NCI-H2107 treated with DMSO at 0.1 percent for 48 hours (cell line): ENCODE measurements around the gene CSTF1.
"Not testable (repeated sequence)": the region's sequence is repeated elsewhere in the genome, so short reads cannot be mapped to it uniquely, and the experiment has no call there.

Source experiments
- DNase-seq: peaks from one replicate; lab custom pipeline; 2025; ENCODE audit not compliant: unreplicated experiment; lab: John Stamatoyannopoulos, UW

CSTF1 gene

DNA sequence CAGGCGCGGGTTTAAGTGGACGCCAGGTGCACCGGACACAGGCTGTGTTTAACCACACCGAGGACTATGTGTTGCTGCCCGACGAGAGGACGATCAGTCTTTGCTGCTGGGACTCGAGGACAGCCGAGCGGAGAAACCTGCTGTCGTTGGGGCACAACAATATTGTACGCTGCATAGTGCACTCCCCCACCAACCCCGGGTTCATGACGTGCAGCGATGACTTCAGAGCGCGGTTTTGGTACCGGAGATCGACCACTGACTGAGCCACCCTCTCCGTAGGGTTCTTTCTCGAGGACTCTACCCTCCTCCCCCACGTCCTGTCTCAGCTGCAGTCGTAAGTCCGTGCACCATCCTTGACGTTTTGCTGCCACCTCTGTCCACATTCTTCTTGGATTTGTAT is 11.0 kb downstream of the CSTF1 start:
- no peak for DNase-seq

DNA sequence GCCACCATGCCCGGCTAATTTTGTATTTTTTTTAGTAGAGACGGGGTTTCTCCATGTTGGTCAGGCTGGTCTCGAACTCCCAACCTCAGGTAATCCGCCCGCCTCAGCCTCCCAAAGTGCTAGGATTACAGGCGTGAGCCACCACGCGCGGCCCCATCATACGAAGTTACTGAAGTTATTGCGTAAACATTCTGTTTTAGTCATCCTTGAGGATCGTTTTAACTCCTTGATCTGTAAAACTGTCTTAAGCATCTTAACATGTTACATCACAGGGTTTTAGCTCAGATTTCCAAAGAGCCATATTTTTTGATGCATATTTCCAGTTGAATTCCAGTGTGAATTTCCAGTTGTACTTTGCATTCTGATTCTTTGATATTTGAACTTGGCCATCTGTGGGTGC is 12.9 kb downstream of the CSTF1 start:
- not testable (repeated sequence) for DNase-seq

DNA sequence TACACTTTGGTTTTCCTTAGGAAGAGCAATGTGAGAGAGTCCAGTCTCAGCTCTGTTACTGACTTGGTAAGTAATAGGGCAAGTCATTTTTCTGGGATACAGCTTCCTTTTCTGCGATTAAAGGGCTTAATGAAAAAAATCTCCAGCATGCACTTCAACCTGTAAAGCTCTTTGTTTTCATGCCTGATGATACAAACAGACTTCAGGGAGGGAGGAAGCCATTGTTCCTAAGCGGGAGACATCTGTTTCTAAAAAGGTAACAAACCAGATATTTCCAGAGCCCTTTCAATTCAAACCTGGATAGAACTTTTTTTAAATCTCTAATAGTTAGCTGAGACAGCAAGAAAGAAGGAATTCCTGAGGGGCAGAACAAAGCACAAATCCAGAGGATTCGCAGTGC is 14.5 kb downstream of the CSTF1 start:
- DNase-seq, result no peak

DNA sequence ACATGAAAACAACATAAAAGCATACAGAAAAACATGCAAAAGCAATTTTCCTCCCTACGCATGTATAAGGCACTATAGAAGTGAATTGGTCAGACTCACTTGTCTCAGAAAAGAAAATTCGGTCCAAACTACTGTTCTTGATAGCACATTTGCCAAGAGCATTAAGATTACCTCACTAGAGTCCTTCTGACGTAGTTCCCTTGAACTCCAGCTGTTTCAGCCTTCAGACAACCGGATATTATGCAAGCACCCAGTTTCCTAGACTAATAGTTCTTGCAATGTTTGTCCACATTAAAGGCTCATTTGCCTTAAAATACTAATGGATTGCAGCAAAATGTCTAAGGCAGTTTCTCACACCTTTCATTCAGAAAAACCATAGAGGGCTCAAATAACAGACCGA is 17.1 kb downstream of the CSTF1 start:
- no peak for DNase-seq

DNA sequence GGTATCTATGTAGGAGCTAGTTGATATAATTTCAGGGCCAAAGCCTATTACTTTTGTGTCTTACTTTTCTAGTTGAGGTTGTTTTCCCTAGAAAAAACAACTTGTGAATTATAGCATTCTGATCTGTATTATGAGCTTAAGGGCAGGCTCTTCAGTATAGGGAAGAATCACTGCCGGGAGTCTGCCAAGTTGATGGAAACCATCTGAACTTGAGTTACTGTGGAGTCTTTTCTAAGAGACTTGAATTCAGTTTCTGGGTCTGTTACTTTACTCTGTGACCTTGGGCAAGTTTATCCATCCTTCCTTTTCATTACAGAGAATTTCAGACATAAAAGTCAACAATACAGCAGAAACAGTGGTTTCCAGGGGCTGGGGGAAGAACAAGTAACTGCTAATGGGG is 17.5 kb downstream of the CSTF1 start:
- DNase-seq, result no peak

DNA sequence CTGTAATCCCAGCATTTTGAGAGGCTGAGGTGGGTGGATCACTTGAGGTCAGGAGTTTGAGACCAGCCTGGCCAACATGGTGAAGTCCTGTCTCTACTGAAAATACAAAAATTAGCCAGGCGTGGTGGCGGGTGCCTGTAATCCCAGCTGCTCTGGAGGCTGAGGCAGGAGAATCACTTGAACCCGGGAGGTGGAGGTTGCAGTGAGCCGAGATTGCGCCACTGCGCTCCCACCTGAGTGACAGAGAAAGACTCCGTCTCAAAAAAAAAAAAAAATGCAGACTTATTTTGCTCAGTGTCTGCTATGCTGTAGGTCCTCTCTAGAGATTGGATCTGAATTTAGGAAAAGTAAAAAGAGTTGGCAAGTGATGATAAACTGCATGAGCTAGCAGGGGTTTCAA is 18.8 kb downstream of the CSTF1 start:
- not testable (repeated sequence) for DNase-seq

DNA sequence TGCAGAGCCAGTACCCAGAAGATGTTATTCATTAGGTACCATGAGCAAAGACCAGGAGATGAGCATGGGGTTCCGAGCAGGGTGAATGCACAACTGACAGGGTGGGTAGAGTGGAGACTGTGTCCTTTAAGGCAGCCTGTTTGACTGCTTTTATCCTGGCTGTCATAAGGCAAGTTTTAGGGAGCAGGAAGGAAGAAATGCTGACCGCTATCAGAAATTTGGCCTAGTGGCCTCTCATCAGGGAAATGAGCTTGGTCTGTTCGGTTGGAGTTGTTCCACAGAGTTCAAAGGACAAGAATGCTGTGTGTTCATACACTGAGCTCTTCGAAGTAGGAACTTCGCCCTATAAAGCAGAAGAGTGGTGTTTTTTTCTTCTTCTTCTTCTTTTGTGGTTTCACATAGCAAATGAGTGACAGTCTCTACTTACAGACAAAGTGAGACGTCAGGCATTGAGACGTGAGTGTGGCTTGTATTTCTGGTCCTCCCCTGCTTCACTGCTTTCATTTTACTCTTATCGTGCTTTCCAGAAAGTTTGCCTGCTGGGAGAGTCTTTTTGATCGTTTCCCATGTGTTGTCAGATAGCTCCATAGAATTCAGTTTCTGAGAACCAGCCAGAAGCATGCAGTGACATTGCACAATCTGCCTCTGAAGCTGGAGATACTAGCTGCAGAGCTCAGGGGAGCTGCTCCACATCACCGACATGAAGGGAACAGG is 19.5 kb downstream of the CSTF1 start, which contains the start of gene CASS4:
Gene CASS4 (plus strand): TSS at position 502 of the 714 bp plus-strand sequence. CDS start 199 bp downstream, at position 701.
- no peak for DNase-seq

DNA sequence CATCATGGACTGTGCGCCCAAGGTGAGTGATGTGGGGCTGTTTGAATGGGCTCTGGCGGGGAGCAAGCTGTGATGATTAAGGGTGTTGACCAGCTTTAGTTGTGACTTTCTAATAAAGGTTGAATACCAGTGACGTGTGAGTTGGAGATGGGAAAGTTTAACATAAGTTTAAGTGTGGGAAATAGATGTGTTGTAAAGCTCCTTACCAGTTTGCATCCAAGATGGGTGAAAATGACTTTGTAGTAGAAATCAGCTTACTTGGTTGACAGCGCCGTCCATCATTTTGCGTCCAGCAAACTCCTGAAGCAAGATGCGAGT is 20.0 kb downstream of the CSTF1 start:
- DNase-seq, result no peak

DNA sequence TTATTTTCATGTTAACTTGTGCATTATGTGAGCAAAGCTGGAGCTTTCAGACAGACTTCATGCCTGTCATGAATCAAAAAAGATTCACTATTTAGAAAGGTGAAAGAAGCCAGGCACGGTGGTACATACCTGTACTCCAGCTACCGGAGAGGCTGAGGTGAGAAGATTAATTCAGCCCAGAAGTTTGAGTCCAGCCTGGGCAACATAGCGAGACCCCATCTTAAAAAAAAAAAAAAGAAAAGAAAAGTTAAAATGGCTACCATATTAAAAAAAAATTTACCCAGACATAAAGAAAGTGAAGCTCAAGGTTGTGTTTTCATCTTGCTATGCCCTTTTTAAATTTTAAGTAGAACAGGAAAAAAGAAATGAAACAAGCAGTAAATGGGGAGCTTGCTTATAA is 20.5 kb downstream of the CSTF1 start:
- DNase-seq, result no peak

DNA sequence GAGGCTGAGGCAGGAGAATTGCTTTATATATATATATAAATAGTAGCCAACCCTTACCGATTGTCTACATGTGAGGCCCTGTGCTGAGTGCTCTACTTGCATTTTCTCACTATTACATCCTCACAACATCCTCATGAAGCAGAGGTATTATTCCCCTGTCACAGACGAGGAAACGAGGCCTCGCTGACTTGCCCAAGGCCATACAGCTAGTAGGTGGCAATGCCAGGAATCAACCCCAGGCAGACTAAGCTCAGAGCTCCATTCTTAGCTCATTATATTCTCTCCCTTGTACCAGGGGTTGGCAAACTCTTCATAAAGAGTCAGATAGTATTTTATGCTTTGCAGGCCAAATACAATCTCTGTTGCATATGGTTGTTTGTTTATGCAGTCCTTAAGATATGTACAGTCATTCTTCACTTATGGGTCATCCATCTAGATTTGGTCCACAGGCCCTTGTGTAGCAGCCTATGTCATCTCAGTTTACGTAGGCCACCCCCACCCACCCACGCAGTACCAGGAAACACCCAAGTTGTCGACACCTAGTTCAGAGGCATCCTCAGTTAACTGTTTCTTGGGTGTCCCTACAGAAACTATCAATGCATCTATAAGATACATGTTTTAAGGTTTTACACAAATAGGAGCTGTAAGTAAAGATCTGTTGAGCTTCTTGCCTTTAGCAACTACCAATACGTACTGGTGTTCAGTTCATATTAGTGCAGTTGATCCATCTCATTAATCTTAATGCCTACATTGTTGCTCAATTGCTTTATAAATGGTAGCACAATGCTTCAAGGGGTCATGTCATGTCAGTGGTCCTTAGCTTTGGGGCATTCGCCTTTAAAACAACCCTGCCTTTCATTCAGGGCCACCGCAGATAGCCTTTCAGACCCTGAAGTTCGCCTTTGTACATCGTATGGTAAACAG is 22.7 kb downstream of the CSTF1 start:
- no peak for DNase-seq

DNA sequence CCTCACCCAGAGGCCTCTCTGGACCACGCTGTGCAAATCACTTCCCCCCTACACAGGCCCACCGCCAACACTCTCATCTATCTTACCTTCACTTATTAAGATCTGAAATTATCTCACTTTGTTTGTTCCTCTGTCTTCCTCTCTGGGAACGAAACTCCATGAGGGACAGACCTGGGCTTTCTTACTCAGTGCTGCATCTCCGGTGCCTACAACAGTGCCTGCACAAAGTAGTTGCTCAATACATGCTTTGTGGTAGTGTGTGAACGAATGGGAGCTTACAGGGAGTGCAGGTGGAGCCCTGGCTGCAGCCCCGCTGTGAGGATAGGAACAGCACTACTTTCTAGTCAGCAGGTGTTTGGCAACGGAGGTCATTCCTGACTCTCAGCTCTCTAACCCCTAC is 25.0 kb downstream of the CSTF1 start:
- no peak for DNase-seq

DNA sequence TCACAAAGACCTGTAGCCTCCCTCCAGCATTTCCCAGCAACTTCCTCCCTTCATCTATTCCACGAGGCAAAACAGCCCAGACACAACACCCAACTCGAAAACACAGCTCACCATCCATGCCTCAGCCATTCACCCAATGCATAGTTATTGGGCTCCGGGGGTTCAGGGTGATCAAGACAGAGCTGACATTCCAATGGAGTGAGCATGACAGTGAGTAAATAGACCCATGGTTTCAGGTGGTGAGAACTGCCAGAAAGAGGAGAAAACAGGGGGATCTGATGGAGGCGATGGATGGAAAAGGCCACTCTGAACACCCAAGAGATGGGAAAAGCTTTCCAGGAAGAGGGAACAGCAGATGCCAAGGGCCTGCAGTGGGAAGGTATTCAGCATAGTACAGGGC is 25.5 kb downstream of the CSTF1 start:
- DNase-seq, result no peak

DNA sequence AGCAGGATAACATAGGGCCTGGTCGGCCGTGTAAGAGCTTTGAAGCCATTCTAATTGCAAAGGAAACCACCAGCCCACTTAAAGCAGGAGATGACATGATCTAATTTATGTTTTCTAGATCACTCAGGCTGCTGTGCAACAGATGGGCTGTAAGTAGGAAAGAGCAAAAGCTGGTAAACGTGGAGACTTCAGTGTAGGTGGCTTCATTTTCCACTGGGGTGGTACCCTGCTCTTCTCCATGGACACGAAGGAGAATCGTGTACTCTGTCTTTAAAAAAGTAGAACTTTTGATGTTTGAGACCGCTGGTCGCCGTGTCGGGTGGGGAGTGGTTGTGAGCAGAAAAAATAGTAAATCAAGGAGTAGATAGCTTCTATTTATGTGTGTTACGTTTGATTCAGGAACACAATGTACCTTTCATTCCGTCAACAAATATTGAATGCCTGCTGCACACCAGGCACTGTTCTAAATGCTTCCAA is 26.0 kb downstream of the CSTF1 start:
- DNase-seq, result no peak

DNA sequence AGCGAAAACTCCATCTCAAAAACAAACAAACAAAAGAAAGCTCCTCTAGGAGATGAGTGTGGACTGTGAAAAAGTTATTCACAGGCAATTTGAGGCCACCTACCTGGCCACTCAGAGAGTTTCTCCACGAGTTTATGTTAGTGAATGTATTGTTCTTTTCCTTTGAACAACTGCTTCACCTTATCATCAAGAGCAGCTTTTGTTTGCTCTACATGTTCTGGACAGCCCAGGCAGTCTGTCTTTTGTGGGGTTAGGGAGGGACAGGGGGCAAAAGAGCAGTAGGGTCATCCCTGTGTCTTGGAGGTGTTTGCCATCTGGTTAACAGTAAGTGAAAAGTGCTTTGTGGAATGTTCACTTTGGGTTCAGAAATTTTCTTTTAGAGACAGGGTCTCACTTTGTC is 27.6 kb downstream of the CSTF1 start:
- DNase-seq, result no peak

DNA sequence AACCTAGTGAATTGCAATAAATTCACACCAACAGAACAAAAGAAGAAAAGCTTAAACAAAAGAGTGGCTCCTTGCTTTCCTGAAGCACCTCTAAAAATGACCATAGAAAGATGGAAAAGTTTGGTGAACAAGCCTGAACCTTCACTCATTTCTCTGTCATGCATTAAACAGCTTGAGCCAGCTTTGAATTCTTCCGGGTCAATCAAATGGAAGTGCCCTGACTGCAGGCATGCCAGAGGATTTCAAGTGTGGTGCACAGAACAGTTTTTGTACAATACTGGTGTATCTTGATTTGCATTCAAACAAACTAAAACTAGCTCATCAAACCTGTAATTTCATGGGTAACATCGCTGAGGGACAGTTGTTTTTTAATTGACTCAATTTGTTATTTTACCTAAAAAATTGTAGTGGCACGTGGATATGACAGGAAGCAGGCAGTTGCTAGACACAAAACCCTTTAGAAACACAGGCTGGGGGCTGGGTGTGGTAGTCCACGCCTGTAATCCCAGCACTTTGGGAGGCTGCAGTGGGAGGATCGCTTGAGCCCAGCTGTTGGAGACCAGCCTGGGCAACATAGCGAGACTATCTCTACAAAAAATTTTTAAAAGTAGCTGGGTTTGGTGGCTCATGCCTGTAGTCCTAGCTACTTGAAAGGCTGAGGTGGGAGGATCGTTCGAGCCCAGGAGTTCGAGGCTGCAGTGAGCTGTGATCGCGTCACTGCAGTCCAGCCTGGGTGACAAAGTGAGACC is 28.7 kb downstream of the CSTF1 start:
- DNase-seq, result no peak

DNA sequence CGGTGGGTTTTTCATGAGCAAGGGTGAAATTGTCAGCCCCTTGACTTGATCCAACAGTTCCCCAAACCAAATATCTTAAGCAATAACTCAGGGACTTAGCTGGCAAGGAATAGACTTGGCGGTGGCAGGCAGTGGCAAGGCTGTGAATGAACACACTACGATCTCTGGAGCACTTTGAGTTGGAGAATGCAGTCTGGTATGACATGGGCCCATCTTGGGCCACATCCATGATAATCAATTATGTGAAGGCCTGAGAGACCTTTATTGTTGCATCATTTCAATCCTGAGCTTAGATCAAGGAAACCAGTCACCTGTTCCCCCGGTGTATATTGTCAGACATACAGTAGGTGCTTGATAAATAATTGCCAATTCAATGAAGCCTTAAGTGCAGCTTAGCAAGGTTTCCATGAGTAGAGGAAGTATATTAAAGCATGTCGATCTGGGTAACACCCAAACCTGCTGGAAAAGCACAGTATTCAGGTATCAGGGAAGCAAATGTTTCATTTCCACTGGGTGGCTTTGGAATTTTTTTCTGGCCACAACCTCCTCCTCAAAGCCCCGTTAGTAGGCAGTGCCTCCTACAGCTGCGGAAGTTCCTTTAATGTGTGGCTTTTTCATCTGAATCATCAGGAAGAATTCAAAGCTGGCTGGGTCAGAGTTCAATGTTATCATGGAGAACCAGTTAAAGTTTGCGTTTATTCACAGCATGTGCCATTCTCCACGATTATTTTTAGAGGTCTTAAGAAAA is 29.8 kb downstream of the CSTF1 start:
- no peak for DNase-seq

DNA sequence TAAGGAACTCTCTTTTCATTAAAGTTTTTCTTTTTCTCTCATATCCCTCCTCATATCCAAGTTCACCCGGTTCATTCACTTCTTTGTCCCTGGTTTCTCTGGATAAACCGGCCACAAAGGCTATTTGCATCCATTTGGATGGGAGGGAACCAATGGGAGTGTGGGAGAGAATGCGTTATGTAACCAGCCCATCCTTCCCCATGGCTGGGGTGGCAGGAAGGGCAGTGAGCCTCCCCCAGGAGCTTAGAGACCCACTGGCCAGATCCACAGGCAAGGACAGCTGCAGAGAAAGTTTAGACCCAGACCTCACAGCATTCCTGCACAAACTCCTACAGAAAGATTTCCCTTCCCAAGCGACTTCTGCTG is 30.4 kb downstream of the CSTF1 start:
- no peak for DNase-seq

DNA sequence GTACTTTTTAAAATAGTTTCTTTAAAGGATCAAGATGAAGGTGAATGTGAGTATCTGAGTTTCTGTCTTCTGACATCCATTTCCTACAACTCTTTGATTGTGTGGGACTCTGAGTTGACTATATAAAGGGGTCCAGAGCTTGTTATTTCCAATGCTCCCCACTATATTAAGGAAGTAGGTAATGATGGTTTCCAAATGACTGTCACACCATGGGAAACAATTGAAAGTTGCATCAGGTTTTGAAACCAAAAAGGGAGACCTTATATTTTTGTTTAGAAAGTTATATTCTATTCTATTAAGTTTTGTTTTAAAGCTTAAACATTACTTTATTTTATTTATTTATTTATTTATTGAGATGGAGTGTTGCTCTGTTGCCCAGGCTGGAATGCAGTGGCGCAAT is 30.8 kb downstream of the CSTF1 start:
- DNase-seq, result no peak

DNA sequence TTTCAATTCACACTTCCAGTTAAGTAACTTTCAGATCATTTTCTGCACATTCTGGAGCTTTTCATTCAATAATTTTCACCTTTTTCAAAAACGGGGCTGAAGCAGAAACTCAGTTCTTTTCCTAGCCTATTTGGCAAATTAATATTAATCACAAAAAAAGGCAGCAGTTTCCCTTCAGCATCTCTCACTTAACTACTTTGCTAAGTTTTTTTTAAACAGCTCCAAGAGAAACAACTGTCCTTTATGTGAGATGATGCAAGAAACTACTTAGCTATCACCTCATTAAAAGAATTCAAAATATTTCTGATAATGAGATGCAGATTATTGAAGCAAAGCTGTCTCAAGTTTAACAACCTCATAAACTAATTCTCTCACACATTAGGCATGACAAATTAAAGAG is 31.4 kb downstream of the CSTF1 start:
- no peak for DNase-seq

DNA sequence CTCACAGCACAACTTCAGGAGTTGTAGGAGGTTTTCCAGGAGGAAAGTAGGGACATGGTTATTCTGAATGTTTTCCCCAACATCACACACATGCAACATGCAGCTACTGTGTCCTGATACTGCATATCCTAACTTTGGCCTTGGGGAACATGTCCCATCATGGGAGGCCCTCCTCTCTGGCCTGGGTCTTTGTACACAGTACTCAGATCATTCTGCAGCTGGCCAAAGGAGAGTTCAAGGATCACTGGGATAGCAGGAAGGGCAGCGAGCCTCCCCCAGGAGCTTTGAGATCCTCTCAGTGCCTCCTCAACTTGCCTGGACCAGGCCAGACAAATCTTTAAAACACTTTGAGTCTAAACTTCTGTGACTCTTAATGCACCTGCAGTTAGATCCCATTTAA is 32.5 kb downstream of the CSTF1 start:
- DNase-seq, result no peak

DNA sequence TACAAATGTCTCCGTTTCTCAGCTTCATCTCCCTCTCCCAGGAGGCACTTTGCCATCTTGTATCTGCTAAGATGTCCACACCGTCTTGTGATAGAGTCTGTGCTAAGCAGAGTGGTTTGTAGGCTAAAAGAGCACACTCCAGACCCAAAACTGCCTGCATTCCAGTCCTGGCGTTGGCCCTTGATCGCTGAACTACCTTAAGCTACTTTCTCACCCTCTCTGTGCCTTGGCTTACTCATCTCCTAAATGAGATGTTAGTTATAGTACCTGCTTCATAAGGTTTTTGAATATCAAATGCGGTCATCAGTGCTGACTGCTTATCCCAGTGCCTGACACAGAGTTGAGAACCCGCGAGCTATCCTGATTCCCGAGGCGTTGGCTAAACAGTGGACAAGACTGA is 33.6 kb downstream of the CSTF1 start:
- DNase-seq, result no peak
